ENCODE measurements around the gene ZP1. TPM values are rescaled to one million over a fixed set of nuclear protein-coding genes. Genes with fewer than 3 reads are reported as not detected.

ZP1 gene
- total and polyA plus RNA-seq, 8 donors = 0.11 TPM; not detected in 7

DNA sequence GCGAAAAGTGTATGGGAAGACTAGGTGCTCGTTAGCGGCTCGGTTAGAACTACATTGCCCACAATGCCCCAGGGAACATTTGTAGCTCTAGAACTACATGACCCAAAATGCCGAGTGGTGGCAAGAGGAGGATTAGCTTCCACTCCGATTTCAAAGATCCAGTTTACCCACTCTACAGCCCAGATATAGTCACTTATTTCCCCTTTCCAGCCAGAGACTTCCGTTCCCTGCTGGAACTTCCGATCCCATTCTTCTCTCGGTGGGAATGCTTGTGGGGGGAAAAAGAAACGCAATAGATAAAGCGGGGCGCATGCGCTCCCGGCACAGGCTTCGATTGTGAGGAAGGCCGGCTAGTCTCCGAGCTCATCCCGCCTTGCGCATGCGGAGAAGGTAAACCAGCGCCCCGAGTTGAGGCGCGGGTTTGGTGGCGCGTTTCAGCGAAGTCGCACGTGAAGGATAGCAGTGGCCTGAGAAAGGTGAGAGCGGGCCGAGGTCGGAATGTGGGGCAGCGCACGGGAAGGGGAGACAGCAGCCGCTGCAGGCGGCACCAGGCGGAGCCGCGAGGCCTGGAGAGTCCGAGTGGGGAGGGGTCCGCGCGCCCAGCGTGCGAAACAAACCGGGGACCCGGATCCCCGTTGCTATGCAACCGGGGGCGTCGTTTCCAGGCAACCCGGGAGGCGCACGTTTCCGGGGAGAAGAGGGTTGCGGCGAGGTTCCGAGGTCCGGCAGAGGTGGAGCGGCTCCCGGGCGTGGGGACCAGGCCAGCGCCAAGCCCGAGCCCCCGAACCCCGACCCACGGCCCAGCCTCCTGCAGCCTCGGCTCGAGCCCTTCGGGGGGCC is 46.7 kb downstream of the ZP1 start, which contains the start of gene TMEM109:
Gene TMEM109, plus strand, starts transcription at position 366 of the 840 bp plus-strand sequence. CDS start 5,536 bp downstream, outside the sequence.
- TF ChIP-seq, protein P1, sequence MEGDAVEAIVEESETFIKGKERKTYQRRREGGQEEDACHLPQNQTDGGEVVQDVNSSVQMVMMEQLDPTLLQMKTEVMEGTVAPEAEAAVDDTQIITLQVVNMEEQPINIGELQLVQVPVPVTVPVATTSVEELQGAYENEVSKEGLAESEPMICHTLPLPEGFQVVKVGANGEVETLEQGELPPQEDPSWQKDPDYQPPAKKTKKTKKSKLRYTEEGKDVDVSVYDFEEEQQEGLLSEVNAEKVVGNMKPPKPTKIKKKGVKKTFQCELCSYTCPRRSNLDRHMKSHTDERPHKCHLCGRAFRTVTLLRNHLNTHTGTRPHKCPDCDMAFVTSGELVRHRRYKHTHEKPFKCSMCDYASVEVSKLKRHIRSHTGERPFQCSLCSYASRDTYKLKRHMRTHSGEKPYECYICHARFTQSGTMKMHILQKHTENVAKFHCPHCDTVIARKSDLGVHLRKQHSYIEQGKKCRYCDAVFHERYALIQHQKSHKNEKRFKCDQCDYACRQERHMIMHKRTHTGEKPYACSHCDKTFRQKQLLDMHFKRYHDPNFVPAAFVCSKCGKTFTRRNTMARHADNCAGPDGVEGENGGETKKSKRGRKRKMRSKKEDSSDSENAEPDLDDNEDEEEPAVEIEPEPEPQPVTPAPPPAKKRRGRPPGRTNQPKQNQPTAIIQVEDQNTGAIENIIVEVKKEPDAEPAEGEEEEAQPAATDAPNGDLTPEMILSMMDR (IDR thresholded peaks at IDR 0.05) = peak in 1 of 2 donors; percentile 11
- Histone ChIP-seq H3K36me3 (no peaks in the 10 kb centered on the region), H3K27ac (peak within 1 kb of the TSS; percentile 88 to 94), H3K9me3 (no peaks in the 10 kb centered on the region), H3K4me3 (peak within 1 kb of the TSS; percentile 73 to 74), H3K4me1 (peaks cover 15 to 60% of the 10 kb centered on the region in 2 donors), H3K27me3 (no peaks in the 10 kb centered on the region)
- ATAC-seq = peak; percentile 81
- DNase-seq = peak; percentile 91 to 94 (median 93)
- intact Hi-C loops (cut with DNase I) = no loop called here

DNA sequence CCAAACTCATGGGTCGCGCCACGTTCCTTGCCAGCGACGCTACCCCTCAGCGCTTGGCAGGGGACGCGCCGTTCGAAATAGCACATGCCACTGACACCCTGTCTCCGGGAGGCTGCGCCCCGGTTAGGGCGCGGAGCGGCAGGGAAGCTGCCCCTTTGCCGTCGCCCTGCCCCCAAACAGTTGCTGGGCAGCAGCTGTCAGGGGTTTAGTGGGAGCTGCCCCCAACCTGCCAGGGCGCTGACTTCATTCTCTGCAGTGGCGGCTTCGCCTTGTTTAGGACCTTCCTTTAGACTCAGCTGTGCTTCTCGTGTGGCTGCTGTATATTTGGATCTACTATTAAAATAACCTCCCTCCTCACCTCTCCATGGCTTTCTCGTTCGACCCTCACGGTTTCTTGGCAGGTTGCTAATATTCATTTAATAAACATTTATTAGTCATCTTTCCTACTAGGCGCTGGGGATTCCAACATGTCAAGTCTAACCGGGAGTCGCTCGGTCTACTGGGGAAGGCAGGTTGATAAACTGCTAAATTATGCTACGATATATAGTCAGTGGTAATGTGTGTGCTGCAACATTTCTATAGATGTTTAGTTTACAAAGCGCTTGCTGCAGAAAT is 47.4 kb downstream of the ZP1 start:
- ATAC-seq (peak; percentile 51), DNase-seq (peak in 1 of 4 donors; percentile 86)
- Histone ChIP-seq H3K4me3 (peak overlapping the region; percentile 73 to 74), H3K36me3 (peaks cover 0 to 3% of the 10 kb centered on the region in 2 donors), H3K9me3 (no peaks in the 10 kb centered on the region), H3K27me3 (no peaks in the 10 kb centered on the region), H3K4me1 (peaks cover 15 to 67% of the 10 kb centered on the region in 2 donors), H3K27ac (peak overlapping the region; percentile 88 to 94)
- TF ChIP-seq, protein P1 (IDR thresholded peaks at IDR 0.05) = no peak
- intact Hi-C loops (cut with DNase I) = no loop called here

DNA sequence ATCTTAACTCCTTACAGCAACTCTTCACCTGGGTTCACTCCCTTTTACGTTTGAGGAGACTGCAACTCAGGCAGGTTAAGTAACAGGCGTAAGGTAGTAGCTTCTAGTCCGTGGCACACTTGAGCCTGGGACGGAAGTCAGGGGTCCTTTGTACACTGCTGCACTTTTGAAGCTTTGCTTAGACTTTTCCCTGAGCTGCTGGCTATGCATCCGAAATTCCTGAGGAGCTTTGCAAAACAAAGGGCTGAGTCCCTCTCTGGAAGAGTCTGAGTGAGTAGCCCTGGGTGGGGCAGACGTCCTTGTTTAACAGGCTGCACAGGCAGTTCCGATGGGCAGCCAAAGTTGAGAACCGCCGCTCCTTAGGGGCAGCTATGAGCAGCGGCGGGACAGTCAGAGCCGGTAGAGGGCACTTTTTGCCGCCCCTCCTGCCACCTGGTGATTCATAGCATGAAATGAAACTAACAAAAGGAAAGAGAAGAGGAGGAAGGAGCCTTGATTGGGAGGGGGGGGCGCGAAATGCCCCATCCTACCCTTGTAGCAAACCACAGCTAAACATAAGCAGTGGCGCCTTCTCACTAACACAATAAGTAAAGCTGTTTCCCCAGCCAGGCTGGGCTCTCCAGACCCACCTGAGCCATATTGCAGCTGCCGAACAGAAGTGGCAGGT is 48.0 kb downstream of the ZP1 start:
- DNase-seq = peak in 3 of 4 donors; percentile 55 to 85 (median 80)
- Histone ChIP-seq H3K9me3 (no peaks in the 10 kb centered on the region), H3K27ac (peak overlapping the region; percentile 88 to 94), H3K4me1 (peaks cover 15 to 70% of the 10 kb centered on the region in 2 donors), H3K36me3 (peaks cover 0 to 10% of the 10 kb centered on the region in 2 donors), H3K4me3 (peak overlapping the region; percentile 73 to 74), H3K27me3 (no peaks in the 10 kb centered on the region)
- peak; percentile 67 for ATAC-seq
- intact Hi-C loops (cut with DNase I) = no loop called here
- TF ChIP-seq, protein P1 (IDR thresholded peaks at IDR 0.05) = no peak

DNA sequence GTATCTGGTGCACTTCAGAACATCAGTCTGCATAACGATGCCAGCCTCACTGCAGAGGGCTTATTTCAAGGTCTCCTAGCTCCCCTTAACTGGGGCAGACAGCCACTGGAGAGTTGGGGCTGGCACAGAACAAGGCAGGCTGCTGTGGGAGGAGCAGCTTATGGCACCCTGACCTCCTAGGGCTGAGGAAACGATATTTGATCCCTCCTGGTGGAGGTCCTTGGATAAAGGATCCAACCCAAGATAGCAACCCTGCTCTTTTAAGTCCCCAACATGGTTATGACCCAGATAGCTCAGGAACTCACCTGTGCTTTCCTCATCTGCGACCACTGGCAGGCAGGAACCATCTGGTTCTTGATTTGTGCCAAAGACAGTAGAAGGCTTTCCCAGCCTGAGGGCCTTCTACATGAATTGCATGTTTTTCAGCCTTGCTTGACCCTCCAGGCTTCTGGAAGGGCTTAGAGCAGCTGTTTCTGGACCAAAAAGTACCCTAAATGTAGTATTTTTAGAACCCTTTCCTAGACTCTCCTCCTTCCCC is 49.4 kb downstream of the ZP1 start:
- Histone ChIP-seq H3K27ac (no peak overlapping the region), H3K4me3 (no peak overlapping the region), H3K36me3 (peaks cover 0 to 23% of the 10 kb centered on the region in 2 donors), H3K9me3 (no peaks in the 10 kb centered on the region), H3K4me1 (peaks cover 15 to 58% of the 10 kb centered on the region in 2 donors), H3K27me3 (no peaks in the 10 kb centered on the region)
- no peak for DNase-seq
- TF ChIP-seq, protein P1 (IDR thresholded peaks at IDR 0.05) = no peak
- no peak for ATAC-seq
- intact Hi-C loops (cut with DNase I) = no loop called here

Measured in left lung (tissue), 10 donors.